Activated CD4-positive, alpha-beta memory T cell treated with anti-CD3 and anti-CD28 coated beads, Interleukin-2, amount 10 ng/mL, durations not matched to agents 7 days and 5 days (primary cell): ENCODE measurements around the gene DTHD1. TPM values are rescaled to one million over a fixed set of nuclear protein-coding genes. Genes with fewer than 3 reads are reported as not detected.

ENCODE experiments used
- CTCF ChIA-PET: fragments of 350-600 bp; sonication (Branson Sonifier 250); formaldehyde crosslinking; loops from one replicate; lab custom pipeline; 2021; ENCODE audit warnings: antibody characterized with exemption, inconsistent platforms; lab: Charles Lee
- POLR2A ChIA-PET: fragments of 350-600 bp; sonication (Branson Sonifier 250); formaldehyde crosslinking; loops from one replicate; lab custom pipeline; 2021; ENCODE audit warnings: antibody characterized with exemption; lab: Charles Lee
- DNase-seq: peaks from one replicate; pipeline ENCODE4 v3.0.0-alpha.2; 2020
- H3K27ac Mint-ChIP-seq: one replicate; pipeline ENCODE4 v1.8.0; 2021; ENCODE audit warnings: mild to moderate bottlenecking, mixed read lengths
- H3K27me3 Mint-ChIP-seq: one replicate; pipeline ENCODE4 v1.8.0; 2021; ENCODE audit warnings: mixed read lengths
- H3K36me3 Mint-ChIP-seq: one replicate; pipeline ENCODE4 v1.8.0; 2021; ENCODE audit warnings: low read depth, mixed read lengths
- H3K4me1 Mint-ChIP-seq: one replicate; pipeline ENCODE4 v1.8.0; 2021; ENCODE audit warnings: mixed read lengths
- H3K4me3 Mint-ChIP-seq: one replicate; pipeline ENCODE4 v1.8.0; 2021; ENCODE audit warnings: mild to moderate bottlenecking, mixed read lengths
- H3K9me3 Mint-ChIP-seq: one replicate; pipeline ENCODE4 v1.8.0; 2021; ENCODE audit warnings: mixed read lengths
- total RNA-seq, 2 experiments: library from RNA; stranded (reverse); gene quantifications; one replicate each; pipeline ENCODE4 v1.2.3, GENCODE V29; 2021

DTHD1 gene
- total RNA-seq, 2 experiments from 2014 or later: 1.3 to 1.5 TPM

GRCh38 chr4:36249610-36250009, 31.8 kb upstream of the DTHD1 start:
- Mint-ChIP-seq H3K4me1 (peaks cover 45% of the 10 kb centered on the region), H3K9me3 (no peaks in the 10 kb centered on the region), H3K36me3 (peaks cover 6% of the 10 kb centered on the region), H3K4me3 (no peak overlapping the region), H3K27me3 (peaks cover 5% of the 10 kb centered on the region), H3K27ac (no peak overlapping the region)
- ChIA-PET POLR2A (interaction anchor here (1.3 kb wide), 1 partner anchor 37 kb away, joined by 3 read pairs; no protein-coding TSS in a partner anchor), CTCF (no interaction called here)
- DNase-seq: no peak

- H3K36me3 Mint-ChIP-seq: peaks cover 8% of the 10 kb centered on the region
- no peak overlapping the region for H3K4me3 Mint-ChIP-seq
- CTCF ChIA-PET: interaction anchor here (0.5 to 4.9 kb wide), 3 partner anchors 8 to 156 kb away, joined by 3 to 37 read pairs (median 7); partner anchors contain the start of gene ARAP2
- H3K27me3 Mint-ChIP-seq: peaks cover 4% of the 10 kb centered on the region
- no peak overlapping the region for H3K27ac Mint-ChIP-seq
- H3K9me3 Mint-ChIP-seq: no peaks in the 10 kb centered on the region
- POLR2A ChIA-PET: interaction anchor here (2.1 to 6.0 kb wide), 2 partner anchors 9 to 34 kb away, joined by 12 to 117 read pairs; partner anchors contain the start of gene ARAP2
- peaks cover 53% of the 10 kb centered on the region for H3K4me1 Mint-ChIP-seq
- no peak for DNase-seq
These were observed 29.4 kb upstream of the DTHD1 start for GRCh38 chr4:36251983-36252382.

GRCh38 chr4:36254371-36254770, 27.0 kb upstream of the DTHD1 start:
- Mint-ChIP-seq H3K9me3 (no peaks in the 10 kb centered on the region), H3K4me3 (no peak overlapping the region), H3K27ac (peak overlapping the region; percentile 23), H3K36me3 (peaks cover 14% of the 10 kb centered on the region), H3K4me1 (peaks cover 49% of the 10 kb centered on the region), H3K27me3 (no peaks in the 10 kb centered on the region)
- POLR2A ChIA-PET: interaction anchor here (1.0 to 6.0 kb wide), 5 partner anchors 11 to 141 kb away, joined by 4 to 117 read pairs (median 8); partner anchors contain the start of genes ARAP2 and DTHD1
- DNase-seq: no peak
- CTCF ChIA-PET: interaction anchor here (0.7 to 4.9 kb wide), 2 partner anchors 10 to 145 kb away, joined by 3 to 37 read pairs; partner anchors contain the start of gene ARAP2

GRCh38 chr4:36255577-36255976, 25.8 kb upstream of the DTHD1 start:
- ChIA-PET CTCF (interaction anchor here (1.1 to 4.9 kb wide), 2 partner anchors 11 to 30 kb away, joined by 4 to 37 read pairs; partner anchors contain the start of gene ARAP2), POLR2A (interaction anchor here (0.6 to 6.0 kb wide), 7 partner anchors 12 to 139 kb away, joined by 3 to 117 read pairs (median 5); partner anchors contain the start of genes ARAP2 and DTHD1)
- peak overlapping the region; percentile 68 for H3K4me3 Mint-ChIP-seq
- peaks cover 17% of the 10 kb centered on the region for H3K36me3 Mint-ChIP-seq
- H3K27me3 Mint-ChIP-seq: no peaks in the 10 kb centered on the region
- H3K27ac Mint-ChIP-seq: peak overlapping the region; percentile 96
- H3K4me1 Mint-ChIP-seq: peaks cover 46% of the 10 kb centered on the region
- peak; percentile 73 for DNase-seq
- H3K9me3 Mint-ChIP-seq: no peaks in the 10 kb centered on the region

- Mint-ChIP-seq H3K4me3 (peak overlapping the region; percentile 70), H3K27ac (peak overlapping the region; percentile 96), H3K36me3 (peaks cover 20% of the 10 kb centered on the region), H3K27me3 (no peaks in the 10 kb centered on the region), H3K4me1 (peaks cover 46% of the 10 kb centered on the region), H3K9me3 (no peaks in the 10 kb centered on the region)
- POLR2A ChIA-PET: interaction anchor here (3.5 to 6.0 kb wide), 2 partner anchors 13 to 29 kb away, joined by 30 to 117 read pairs; partner anchors contain the start of gene ARAP2
- CTCF ChIA-PET: interaction anchor here (1.0 kb wide), 1 partner anchor 12 kb away, joined by 3 read pairs; the partner anchor contains the start of gene ARAP2
- DNase-seq: no peak
These were observed 25.0 kb upstream of the DTHD1 start for GRCh38 chr4:36256398-36256891.

- CTCF ChIA-PET: no interaction called here
- POLR2A ChIA-PET: interaction anchor here (2.0 to 3.5 kb wide), 2 partner anchors 16 to 24 kb away, joined by 5 to 18 read pairs; partner anchors contain the start of gene ARAP2
- H3K4me3 Mint-ChIP-seq: no peak overlapping the region
- no peak for DNase-seq
- no peaks in the 10 kb centered on the region for H3K9me3 Mint-ChIP-seq
- H3K27ac Mint-ChIP-seq: no peak overlapping the region
- peaks cover 21% of the 10 kb centered on the region for H3K36me3 Mint-ChIP-seq
- peaks cover 25% of the 10 kb centered on the region for H3K4me1 Mint-ChIP-seq
- no peaks in the 10 kb centered on the region for H3K27me3 Mint-ChIP-seq
These were observed 20.7 kb upstream of the DTHD1 start for GRCh38 chr4:36260731-36261130.

- H3K9me3 Mint-ChIP-seq: no peaks in the 10 kb centered on the region
- H3K27me3 Mint-ChIP-seq: no peaks in the 10 kb centered on the region
- no peak for DNase-seq
- H3K27ac Mint-ChIP-seq: no peak overlapping the region
- H3K4me1 Mint-ChIP-seq: peaks cover 42% of the 10 kb centered on the region
- ChIA-PET CTCF (no interaction called here), POLR2A (interaction anchor here (1.4 kb wide), 1 partner anchor 20 kb away, joined by 3 read pairs; the partner anchor contains the start of gene ARAP2)
- H3K4me3 Mint-ChIP-seq: no peak overlapping the region
- peaks cover 16% of the 10 kb centered on the region for H3K36me3 Mint-ChIP-seq
These were observed 17.1 kb upstream of the DTHD1 start for GRCh38 chr4:36264207-36264826.

- H3K36me3 Mint-ChIP-seq: peaks cover 7% of the 10 kb centered on the region
- no peak overlapping the region for H3K27ac Mint-ChIP-seq
- H3K4me1 Mint-ChIP-seq: peaks cover 46% of the 10 kb centered on the region
- no peak overlapping the region for H3K4me3 Mint-ChIP-seq
- POLR2A ChIA-PET: interaction anchor here (1.2 to 3.1 kb wide), 4 partner anchors 13 to 68 kb away, joined by 3 to 22 read pairs (median 13); partner anchors contain the start of gene ARAP2
- no peak for DNase-seq
- H3K27me3 Mint-ChIP-seq: no peaks in the 10 kb centered on the region
- CTCF ChIA-PET: interaction anchor here (1.0 to 1.1 kb wide), 3 partner anchors 9 to 132 kb away, joined by 4 read pairs; no protein-coding TSS in a partner anchor
- no peaks in the 10 kb centered on the region for H3K9me3 Mint-ChIP-seq
These were observed 13.7 kb upstream of the DTHD1 start for GRCh38 chr4:36267486-36268268.

- H3K27ac Mint-ChIP-seq: no peak overlapping the region
- peaks cover 46% of the 10 kb centered on the region for H3K4me1 Mint-ChIP-seq
- CTCF ChIA-PET: no interaction called here
- DNase-seq: no peak
- H3K4me3 Mint-ChIP-seq: no peak overlapping the region
- no peaks in the 10 kb centered on the region for H3K9me3 Mint-ChIP-seq
- POLR2A ChIA-PET: interaction anchor here (2.7 to 3.1 kb wide), 2 partner anchors 14 to 25 kb away, joined by 8 to 22 read pairs; partner anchors contain the start of gene ARAP2
- H3K36me3 Mint-ChIP-seq: peaks cover 10% of the 10 kb centered on the region
- H3K27me3 Mint-ChIP-seq: no peaks in the 10 kb centered on the region
These were observed 12.3 kb upstream of the DTHD1 start for GRCh38 chr4:36269101-36269500.

- no peak overlapping the region for H3K4me3 Mint-ChIP-seq
These were observed 11.8 kb upstream of the DTHD1 start for GRCh38 chr4:36269533-36270173.

GRCh38 chr4:36273276-36273675, 8.1 kb upstream of the DTHD1 start:
- Mint-ChIP-seq H3K27ac (no peak overlapping the region), H3K9me3 (no peaks in the 10 kb centered on the region), H3K36me3 (peaks cover 10% of the 10 kb centered on the region), H3K4me1 (peaks cover 29% of the 10 kb centered on the region), H3K27me3 (peaks cover 2% of the 10 kb centered on the region), H3K4me3 (no peak overlapping the region)
- ChIA-PET POLR2A (interaction anchor here (1.7 kb wide), 1 partner anchor 13 kb away, joined by 6 read pairs; no protein-coding TSS in a partner anchor), CTCF (interaction anchor here (1.5 kb wide), 1 partner anchor 13 kb away, joined by 3 read pairs; no protein-coding TSS in a partner anchor)
- no peak for DNase-seq

More at GRCh38 chr4:36269533-36270173, 11.8 kb upstream of the DTHD1 start:
- ChIA-PET CTCF (no interaction called here), POLR2A (interaction anchor here (2.7 to 3.1 kb wide), 2 partner anchors 15 to 26 kb away, joined by 8 to 22 read pairs; partner anchors contain the start of gene ARAP2)
- no peaks in the 10 kb centered on the region for H3K9me3 Mint-ChIP-seq
- peaks cover 42% of the 10 kb centered on the region for H3K4me1 Mint-ChIP-seq
- no peak for DNase-seq
- no peaks in the 10 kb centered on the region for H3K27me3 Mint-ChIP-seq
- peaks cover 7% of the 10 kb centered on the region for H3K36me3 Mint-ChIP-seq
- no peak overlapping the region for H3K27ac Mint-ChIP-seq

GRCh38 chr4:36274158-36274557, 7.3 kb upstream of the DTHD1 start:
- no peak overlapping the region for H3K27ac Mint-ChIP-seq
- ChIA-PET POLR2A (no interaction called here), CTCF (interaction anchor here (1.5 kb wide), 1 partner anchor 12 kb away, joined by 3 read pairs; no protein-coding TSS in a partner anchor)
- peaks cover 10% of the 10 kb centered on the region for H3K36me3 Mint-ChIP-seq
- peaks cover 2% of the 10 kb centered on the region for H3K27me3 Mint-ChIP-seq
- H3K4me3 Mint-ChIP-seq: no peak overlapping the region
- no peaks in the 10 kb centered on the region for H3K9me3 Mint-ChIP-seq
- DNase-seq: no peak
- H3K4me1 Mint-ChIP-seq: peaks cover 29% of the 10 kb centered on the region
